Globus pallidus (tissue), 1 donor: ENCODE data around the gene KCNE4.
A peak's percentile ranks its signal among the peaks of the same experiment; 100 is the strongest.

Source experiments
- DNase-seq: peaks from one replicate; pipeline ENCODE4 v3.0.0-alpha.2; 2015; ENCODE audit warnings: low spot score

The KCNE4 gene

DNA sequence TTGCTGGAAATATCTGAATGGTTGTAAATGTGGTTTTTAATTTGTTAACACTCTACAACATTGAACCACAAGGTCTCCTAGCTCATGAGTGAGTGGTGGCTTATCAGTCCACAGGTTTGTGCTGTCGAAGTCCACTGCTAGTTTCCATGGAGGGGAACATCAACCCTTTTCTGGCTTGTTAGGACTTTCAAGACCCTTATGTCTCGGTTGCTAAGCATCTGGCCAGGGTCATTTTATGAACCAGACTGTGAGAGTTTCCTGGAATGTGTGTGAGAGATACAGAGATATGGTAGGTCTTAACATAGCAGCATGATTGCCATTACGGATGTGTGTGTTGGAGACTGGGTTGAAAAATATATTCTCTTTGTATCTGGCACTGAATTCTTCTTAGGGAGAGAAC lies 36.9 kb downstream of the KCNE4 start:
- no peak for DNase-seq

GRCh38 chr2:223090039-223090438 lies 38.0 kb downstream of the KCNE4 start:
- DNase-seq, result no peak

DNA sequence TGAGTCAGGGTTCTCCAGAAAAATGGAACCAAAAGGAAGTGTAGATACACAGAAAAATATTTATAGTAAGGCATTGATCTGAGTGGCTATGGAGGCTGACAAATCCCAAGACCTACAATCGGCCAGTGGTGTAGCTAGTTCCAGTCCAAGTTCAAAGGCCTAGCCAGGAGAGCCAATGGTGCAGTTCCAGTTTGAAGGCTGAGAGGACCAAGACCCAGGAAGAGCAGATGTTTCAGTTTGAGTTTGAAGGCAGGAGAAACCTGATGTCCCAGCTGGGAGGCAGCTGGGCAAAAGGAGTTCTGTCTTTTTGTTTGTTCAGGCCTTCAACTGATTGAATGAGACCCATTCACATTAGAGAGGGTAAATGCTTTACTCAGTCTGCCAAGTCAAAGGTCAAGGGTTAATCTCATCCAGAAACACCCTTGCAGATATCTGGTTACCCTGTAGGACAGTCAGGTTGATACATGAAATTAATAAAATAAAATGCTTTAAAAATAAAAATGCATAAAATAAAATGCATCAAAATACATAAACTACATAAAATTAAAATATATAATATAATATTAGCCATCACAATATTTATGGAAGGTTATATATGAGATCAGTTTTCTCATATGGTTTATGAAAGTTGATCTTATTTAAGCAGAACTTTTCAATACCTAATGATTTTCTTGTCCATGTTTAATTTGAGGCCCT lies 38.7 kb downstream of the KCNE4 start:
- DNase-seq, result no peak

DNA sequence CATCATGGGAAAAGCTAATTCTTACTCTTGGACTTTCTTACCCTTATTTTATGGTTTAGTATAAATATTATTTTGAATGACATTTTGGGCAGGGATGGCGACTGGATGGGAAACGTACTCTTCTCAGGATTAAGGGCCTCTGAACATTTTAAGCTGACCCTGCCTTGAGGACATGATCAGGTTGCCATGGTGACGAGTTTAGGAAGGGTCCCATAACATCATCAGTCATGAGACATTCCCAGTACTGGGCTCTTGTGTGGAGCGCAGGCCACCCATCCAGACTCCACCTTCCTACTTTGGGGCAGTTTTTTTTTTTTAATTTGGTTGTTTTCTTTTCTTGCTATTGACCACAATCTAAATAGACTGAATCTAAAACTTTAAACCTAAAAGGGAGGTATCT lies 40.7 kb downstream of the KCNE4 start:
- DNase-seq, result no peak

GRCh38 chr2:223093436-223094241 lies 41.6 kb downstream of the KCNE4 start:
- no peak for DNase-seq

DNA sequence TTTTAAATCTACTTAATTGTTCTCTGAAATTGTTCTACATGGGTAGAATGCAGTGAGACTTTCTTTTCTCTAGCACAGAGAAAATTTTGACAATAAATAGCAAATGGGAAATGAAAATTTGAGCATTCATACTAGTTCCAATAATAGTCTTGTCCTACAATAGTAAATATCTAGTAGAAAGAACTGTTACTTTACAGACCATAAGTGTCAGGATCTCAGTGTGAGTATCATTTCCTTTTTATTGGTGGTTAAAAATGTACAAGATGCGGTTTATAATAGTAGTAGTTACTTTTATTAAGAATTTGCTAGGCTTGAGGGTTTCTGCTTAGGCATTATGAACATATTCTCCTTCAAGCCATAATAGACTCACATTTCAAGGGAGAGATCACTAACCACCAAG lies 43.2 kb downstream of the KCNE4 start:
- no peak for DNase-seq

DNA sequence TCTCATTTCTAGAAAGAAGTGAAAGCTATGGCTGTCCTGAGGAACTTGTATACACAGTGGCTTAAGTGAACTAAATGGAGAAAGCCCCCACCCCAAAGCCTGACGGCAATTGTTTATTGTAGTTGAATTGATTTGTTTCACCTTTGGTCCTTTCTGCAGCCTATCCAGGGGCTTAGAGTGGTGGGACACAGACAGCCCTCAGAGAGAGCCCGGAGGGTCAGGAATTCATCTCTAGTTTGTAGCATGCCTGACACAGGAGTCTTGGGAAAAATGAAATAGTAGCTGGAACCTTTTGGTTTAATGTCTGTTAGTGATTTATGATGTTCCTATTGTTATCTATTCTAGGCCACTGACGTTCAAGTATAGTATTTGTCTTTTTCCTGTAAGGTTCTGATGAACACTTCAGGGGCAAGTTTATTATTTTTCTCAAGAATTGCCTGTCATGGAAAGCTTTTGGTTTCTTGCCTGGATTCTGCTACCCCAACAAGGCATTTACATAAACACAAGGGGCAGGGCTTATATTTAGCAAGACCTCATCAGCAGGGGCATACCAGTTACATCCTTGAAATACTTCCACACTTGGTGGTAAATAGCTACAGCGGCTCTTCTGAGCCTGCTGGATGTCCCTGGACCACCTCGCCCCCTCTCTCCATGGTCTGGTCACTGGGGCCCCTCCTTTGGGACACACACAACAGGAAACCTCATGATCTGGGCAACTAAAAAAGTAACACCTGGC lies 44.4 kb downstream of the KCNE4 start:
- no peak for DNase-seq

DNA sequence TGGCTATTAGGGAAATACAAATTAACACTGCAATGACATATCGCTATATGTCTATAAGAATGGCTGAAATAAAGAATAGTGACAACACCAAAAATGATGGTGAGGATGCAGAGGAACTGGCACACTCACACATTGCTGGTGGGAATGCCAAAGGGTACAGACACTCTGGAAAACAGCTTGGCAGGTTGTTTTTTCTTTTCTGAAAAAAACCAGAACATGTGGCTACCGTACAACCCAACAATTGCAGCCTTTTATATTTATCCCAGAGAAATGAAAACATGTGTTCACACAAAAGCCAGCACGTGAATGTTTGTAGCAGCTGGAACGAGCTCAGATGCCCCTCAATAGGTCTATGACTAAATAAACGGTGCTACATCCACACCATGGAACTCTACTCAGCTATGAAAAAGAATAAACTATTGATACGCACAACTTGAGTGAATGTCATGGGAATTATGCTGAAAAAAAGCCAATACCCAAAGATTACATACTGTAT lies 45.9 kb downstream of the KCNE4 start:
- DNase-seq, result no peak

DNA sequence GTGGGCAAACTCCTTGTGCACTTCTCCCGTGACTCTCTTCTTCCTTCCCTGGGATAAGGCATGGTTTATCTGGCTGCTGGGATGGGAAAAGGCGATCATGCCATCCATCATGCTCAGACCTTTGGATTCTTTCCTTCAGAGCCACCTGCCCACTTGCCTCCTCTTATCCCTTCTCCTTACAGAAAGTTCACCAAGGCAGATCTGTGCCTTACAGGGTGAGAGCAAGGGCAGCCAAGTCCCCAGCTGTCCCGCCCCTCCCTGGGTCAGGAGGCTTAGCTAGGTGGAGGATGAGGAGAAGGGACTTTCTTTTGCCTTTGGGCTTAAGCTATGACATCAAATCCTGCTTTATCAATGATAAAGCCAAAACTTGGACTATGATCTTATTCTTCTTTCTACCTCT lies 47.6 kb downstream of the KCNE4 start:
- no peak for DNase-seq

GRCh38 chr2:223100061-223100511 lies 48.1 kb downstream of the KCNE4 start:
- no peak for DNase-seq

DNA sequence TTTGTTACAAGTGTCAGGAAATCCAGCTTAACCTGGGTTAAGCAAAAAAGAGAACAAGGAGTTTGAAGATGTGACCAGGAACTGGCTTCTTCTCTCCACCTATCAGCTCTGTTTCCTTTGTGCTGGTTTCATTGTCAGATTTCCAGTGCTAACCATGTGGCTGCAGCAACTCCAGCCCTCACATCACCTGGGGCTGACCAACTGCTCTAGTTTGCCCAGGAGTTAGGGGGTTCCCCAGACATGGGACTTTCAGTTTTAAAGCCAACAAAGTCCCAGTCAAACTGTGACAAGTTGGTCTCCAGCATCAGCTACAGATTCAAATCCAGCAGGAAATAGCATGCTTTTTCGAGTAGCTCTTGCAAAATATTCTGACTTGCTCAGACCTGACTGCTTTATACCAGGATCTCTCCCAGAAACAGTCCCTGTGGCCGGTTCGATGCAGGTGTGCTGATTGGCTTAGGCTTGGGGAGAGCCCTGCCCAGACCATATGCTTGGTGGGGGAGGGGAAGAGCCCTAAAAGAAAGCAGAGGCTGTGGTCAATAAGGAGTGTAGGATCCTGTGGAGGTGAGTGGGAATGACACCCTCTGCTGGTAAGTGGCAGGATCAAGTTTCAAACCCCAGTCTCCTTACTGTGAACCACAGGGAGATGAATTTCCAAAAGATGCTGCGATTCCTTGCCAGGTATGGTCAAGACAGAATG lies 49.5 kb downstream of the KCNE4 start:
- DNase-seq, result peak; percentile 8

GRCh38 chr2:223102040-223102400 lies 50.0 kb downstream of the KCNE4 start:
- no peak for DNase-seq

GRCh38 chr2:223102450-223102849 lies 50.5 kb downstream of the KCNE4 start:
- no peak for DNase-seq

GRCh38 chr2:223104336-223105132 lies 52.5 kb downstream of the KCNE4 start:
- no peak for DNase-seq
